ENCODE data around the gene RPL29.

Gene RPL29

GRCh38 chr3:51958603-51959521 is 36.8 kb downstream of the RPL29 start:
- no peak for TF ChIP-seq CTCF (conservative IDR thresholded peaks at IDR 0.05; ENCODE audit: low read depth)
- H3K27ac ChIP-seq, result peak overlapping the region; percentile 1; the same call in 1 of the 2 replicates
- CTCF ChIA-PET, result no interaction called here
- no peak for DNase-seq (ENCODE audit: low spot score)
- POLR2A ChIA-PET (ENCODE audit: low non-redundant PET), result no interaction called here

- TF ChIP-seq CTCF (conservative IDR thresholded peaks at IDR 0.05; ENCODE audit: low read depth), result no peak
- DNase-seq (ENCODE audit: low spot score), result no peak
- ChIA-PET POLR2A (ENCODE audit: low non-redundant PET) (interaction anchor here (0.9 kb wide), 1 partner anchor 12 kb away, joined by 3 read pairs; no protein-coding TSS in a partner anchor), CTCF (interaction anchor here (0.5 to 1.2 kb wide), 4 partner anchors 11 to 1361 kb away, joined by 3 to 5 read pairs (median 3); no protein-coding TSS in a partner anchor)
- peak overlapping the region; percentile 78 for H3K27ac ChIP-seq
Measured at GRCh38 chr3:51957520-51958205, 38.0 kb downstream of the RPL29 start.

- ChIA-PET CTCF (interaction anchor here (0.8 to 1.2 kb wide), 4 partner anchors 9 to 151 kb away, joined by 3 to 4 read pairs (median 3); no protein-coding TSS in a partner anchor), POLR2A (ENCODE audit: low non-redundant PET) (no interaction called here)
- peak overlapping the region; percentile 78 for H3K27ac ChIP-seq
- peak; percentile 78 for TF ChIP-seq CTCF (conservative IDR thresholded peaks at IDR 0.05; ENCODE audit: low read depth)
- peak; percentile 43 for DNase-seq (ENCODE audit: low spot score)
Measured at GRCh38 chr3:51955893-51956770, 39.6 kb downstream of the RPL29 start.

- POLR2A ChIA-PET (ENCODE audit: low non-redundant PET), result no interaction called here
- no peak for DNase-seq (ENCODE audit: low spot score)
- CTCF ChIA-PET, result interaction anchor here (0.8 to 0.9 kb wide), 2 partner anchors 12 to 151 kb away, joined by 3 to 4 read pairs; no protein-coding TSS in a partner anchor
- TF ChIP-seq CTCF (conservative IDR thresholded peaks at IDR 0.05; ENCODE audit: low read depth), result no peak
- peak within 1 kb of the TSS; percentile 78 for H3K27ac ChIP-seq
Measured at GRCh38 chr3:51955175-51955892, 40.4 kb downstream of the RPL29 start, which contains the start of gene GPR62. Gene GPR62, plus strand, starts transcription at chr3:51955381. Its CDS starts 272 bp downstream, at chr3:51955653.

- ChIA-PET POLR2A (ENCODE audit: low non-redundant PET) (no interaction called here), CTCF (interaction anchor here (0.5 kb wide), 1 partner anchor 457 kb away, joined by 6 read pairs; no protein-coding TSS in a partner anchor)
- no peak for DNase-seq (ENCODE audit: low spot score)
- H3K27ac ChIP-seq, result no peak overlapping the region
- no peak for TF ChIP-seq CTCF (conservative IDR thresholded peaks at IDR 0.05; ENCODE audit: low read depth)
Measured at GRCh38 chr3:51954713-51955112, 41.0 kb downstream of the RPL29 start.
